ENCODE data around the gene NUCB1. TPM values are rescaled to one million over a fixed set of nuclear protein-coding genes. Genes with fewer than 3 reads are reported as not detected.

The NUCB1 gene
- total and polyA plus RNA-seq, 8 donors: 68.9 to 503 (median 123) TPM

- no peak for DNase-seq
- Histone ChIP-seq H3K27me3 (no peaks in the 10 kb centered on the region), H3K4me1 (peaks cover 0 to 15% (median 6%) of the 10 kb centered on the region in 4 donors), H3K4me3 (no peak overlapping the region), H3K36me3 (peaks cover 0 to 26% (median 9%) of the 10 kb centered on the region in 4 donors), H3K9me3 (no peaks in the 10 kb centered on the region), H3K27ac (no peak overlapping the region)
- TF ChIP-seq EP300 (IDR thresholded peaks at IDR 0.05): no peak
- TF ChIP-seq POLR2AphosphoS5 (IDR thresholded peaks at IDR 0.05): no peak
- TF ChIP-seq POLR2A (IDR thresholded peaks at IDR 0.05): no peak
- TF ChIP-seq CTCF (IDR thresholded peaks at IDR 0.05): no peak
- intact Hi-C loops (cut with DNase I; ENCODE audit: low total_unique reads): no loop called here
- WGBS, 5 donors: 65 to 74% (median 71%) methylated on average over 7 of the region's 7 CpGs
Measured at GRCh38 chr19:48854103-48854502, 46.0 kb upstream of the NUCB1 start.

DNA sequence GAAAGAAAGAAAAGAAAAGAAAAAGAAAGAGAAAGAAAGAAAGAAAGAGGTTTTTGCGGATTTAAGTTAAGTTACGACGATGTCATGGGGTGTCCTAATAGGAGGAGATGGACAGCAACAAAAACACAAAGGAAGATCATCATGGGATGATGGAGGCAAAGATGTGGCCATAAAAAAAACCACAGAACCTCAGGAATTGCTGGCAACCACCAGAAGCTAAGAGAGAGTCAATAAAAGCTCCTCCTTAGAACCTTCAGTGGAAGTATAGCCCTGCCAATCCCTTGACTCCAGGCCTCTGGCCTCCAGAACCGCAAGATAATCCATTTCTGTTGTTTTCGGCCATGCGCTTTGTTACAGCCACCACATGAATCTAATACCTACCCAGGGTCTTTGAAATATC is 43.2 kb upstream of the NUCB1 start:
- intact Hi-C loops (cut with DNase I; ENCODE audit: low total_unique reads): no loop called here

GRCh38 chr19:48858984-48859710 is 41.0 kb upstream of the NUCB1 start:
- Histone ChIP-seq H3K36me3 (peaks cover 4 to 33% (median 15%) of the 10 kb centered on the region in 4 donors), H3K27me3 (no peaks in the 10 kb centered on the region), H3K27ac (no peak overlapping the region), H3K4me3 (peak overlapping the region in 3 of 4 donors; percentile 6 to 18 (median 8)), H3K4me1 (peaks cover 0 to 11% (median 4%) of the 10 kb centered on the region in 4 donors), H3K9me3 (no peaks in the 10 kb centered on the region)
- DNase-seq: peak in 1 of 2 donors; percentile 84
- 54 to 77% (median 68%) methylated on average over 32 to 34 of the region's 34 CpGs for WGBS, 5 donors
- TF ChIP-seq CTCF (IDR thresholded peaks at IDR 0.05) (no peak), POLR2A (IDR thresholded peaks at IDR 0.05) (no peak), POLR2AphosphoS5 (IDR thresholded peaks at IDR 0.05) (no peak), EP300 (IDR thresholded peaks at IDR 0.05) (no peak)
- intact Hi-C loops (cut with DNase I; ENCODE audit: low total_unique reads): no loop called here

More for the DNA sequence above, 43.2 kb upstream of the NUCB1 start:
- Histone ChIP-seq H3K9me3 (no peaks in the 10 kb centered on the region), H3K4me3 (no peak overlapping the region), H3K4me1 (peaks cover 0 to 15% (median 6%) of the 10 kb centered on the region in 4 donors), H3K27ac (no peak overlapping the region), H3K27me3 (no peaks in the 10 kb centered on the region), H3K36me3 (peaks cover 4 to 40% (median 18%) of the 10 kb centered on the region in 4 donors)
- 87 to 98% (median 95%) methylated on average over 6 of the region's 6 CpGs for WGBS, 5 donors
- no peak for DNase-seq
- TF ChIP-seq CTCF (IDR thresholded peaks at IDR 0.05) (no peak), POLR2A (IDR thresholded peaks at IDR 0.05) (no peak), EP300 (IDR thresholded peaks at IDR 0.05) (no peak)

- 76 to 89% (median 85%) methylated on average over 30 of the region's 30 CpGs for WGBS, 5 donors
- peaks cover 4 to 39% (median 15%) of the 10 kb centered on the region in 4 donors for H3K36me3 ChIP-seq
- no peak for TF ChIP-seq POLR2AphosphoS5 (IDR thresholded peaks at IDR 0.05)
- TF ChIP-seq EP300 (IDR thresholded peaks at IDR 0.05): no peak
- TF ChIP-seq POLR2A (IDR thresholded peaks at IDR 0.05): no peak
- TF ChIP-seq CTCF (IDR thresholded peaks at IDR 0.05): no peak
- no peaks in the 10 kb centered on the region for H3K27me3 ChIP-seq
- no peak overlapping the region for H3K27ac ChIP-seq
- intact Hi-C loops (cut with DNase I; ENCODE audit: low total_unique reads): no loop called here
- peaks cover 0 to 7% (median 2%) of the 10 kb centered on the region in 4 donors for H3K4me1 ChIP-seq
- DNase-seq: peak in 1 of 2 donors; percentile 87
- H3K4me3 ChIP-seq: peak overlapping the region in 1 of 4 donors; percentile 8
- H3K9me3 ChIP-seq: no peaks in the 10 kb centered on the region
Measured at GRCh38 chr19:48859711-48860572, 40.2 kb upstream of the NUCB1 start.

All from stomach (tissue), 9 donors.